Osteoblast (primary cell): ENCODE measurements around the gene TNS4. TPM values are rescaled to one million over a fixed set of nuclear protein-coding genes. Genes with fewer than 3 reads are reported as not detected.

Source experiments
- DNase-seq: peaks from one replicate; pipeline ENCODE4 v3.0.0; 2011; ENCODE audit warnings: low spot score, mixed read lengths; ENCODE audit not compliant: insufficient read length; ENCODE audit errors: missing footprints
- H2AFZ ChIP-seq: 2 replicates; pipeline ENCODE4 v1.6.0; 2011; ENCODE audit warnings: mild to moderate bottlenecking, low read length
- H3K27ac ChIP-seq: 2 replicates; pipeline ENCODE4 v1.5.1; 2011; ENCODE audit warnings: mild to moderate bottlenecking, low read depth, low read length, moderate library complexity
- H3K27me3 ChIP-seq: 2 replicates; pipeline ENCODE4 v1.6.0; 2012; ENCODE audit warnings: mild to moderate bottlenecking, control low read depth, inconsistent platforms, low read length, moderate library complexity; ENCODE audit not compliant: insufficient read depth
- H3K36me3 ChIP-seq: 2 replicates; pipeline ENCODE4 v1.5.1; 2011; ENCODE audit warnings: mild to moderate bottlenecking, low read length, control low read depth, moderate library complexity; ENCODE audit not compliant: insufficient read depth
- H3K4me1 ChIP-seq: 2 replicates; pipeline ENCODE4 v1.5.1; 2011; ENCODE audit warnings: mild to moderate bottlenecking, low read length, control low read depth, moderate library complexity; ENCODE audit not compliant: insufficient read depth
- H3K4me2 ChIP-seq: 2 replicates; pipeline ENCODE4 v1.6.0; 2011; ENCODE audit warnings: mild to moderate bottlenecking, low read length; ENCODE audit not compliant: insufficient read depth
- H3K4me3 ChIP-seq: fragments of 200-600 bp; sonication (generic); 3 replicates; pipeline ENCODE4 v1.5.1; 2012; ENCODE audit warnings: mild to moderate bottlenecking, low read length, inconsistent platforms; ENCODE audit not compliant: insufficient read depth
- H3K79me2 ChIP-seq: 2 replicates; pipeline ENCODE4 v1.6.0; 2012; ENCODE audit warnings: mild to moderate bottlenecking, low read length, control low read depth, inconsistent platforms; ENCODE audit not compliant: insufficient read depth
- H3K9me3 ChIP-seq: 2 replicates; pipeline ENCODE4 v1.5.1; 2011; ENCODE audit warnings: low read depth, low read length, control low read depth
- H4K20me1 ChIP-seq: 2 replicates; pipeline ENCODE4 v1.6.0; 2012; ENCODE audit warnings: mild to moderate bottlenecking, low read length, control low read depth; ENCODE audit not compliant: insufficient read depth
- CTCF ChIP-seq: IDR thresholded peaks from 2 replicates; pipeline ENCODE4 v1.5.1; 2011; ENCODE audit warnings: mild to moderate bottlenecking, low read depth, low read length, moderate library complexity; ENCODE audit errors: extremely low read depth
- total RNA-seq: library from RNA; depleted of rRNA; stranded (reverse); fragments of >200 nt; gene quantifications from 2 replicates; pipeline ENCODE4 v1.2.3, GENCODE V29; 2012

Gene TNS4
- total RNA-seq, 1 donor = under 0.01 TPM

GRCh38 chr17:40517981-40518380, 16.6 kb upstream of the TNS4 start:
- no peak overlapping the region for H2AFZ ChIP-seq
- no peaks in the 10 kb centered on the region for H3K9me3 ChIP-seq
- H4K20me1 ChIP-seq = no peaks in the 10 kb centered on the region
- H3K36me3 ChIP-seq = no peaks in the 10 kb centered on the region
- H3K4me1 ChIP-seq = peaks cover 40% of the 10 kb centered on the region
- H3K79me2 ChIP-seq = no peaks in the 10 kb centered on the region
- no peaks in the 10 kb centered on the region for H3K27me3 ChIP-seq
- no peak for TF ChIP-seq CTCF
- no peak overlapping the region for H3K4me2 ChIP-seq
- no peak overlapping the region for H3K4me3 ChIP-seq
- H3K27ac ChIP-seq = peak overlapping the region; percentile 52
- DNase-seq = no peak

- Histone ChIP-seq H3K4me3 (no peak overlapping the region), H3K9me3 (no peaks in the 10 kb centered on the region), H3K27ac (peak overlapping the region; percentile 44), H3K4me1 (peaks cover 40% of the 10 kb centered on the region), H3K4me2 (no peak overlapping the region), H3K27me3 (no peaks in the 10 kb centered on the region), H4K20me1 (no peaks in the 10 kb centered on the region), H2AFZ (peak overlapping the region; percentile 35), H3K79me2 (no peaks in the 10 kb centered on the region), H3K36me3 (no peaks in the 10 kb centered on the region)
- no peak for TF ChIP-seq CTCF
- no peak for DNase-seq
Observed at GRCh38 chr17:40517286-40517662, 15.9 kb upstream of the TNS4 start.

- Histone ChIP-seq H3K36me3 (no peaks in the 10 kb centered on the region), H3K4me3 (no peak overlapping the region), H3K27ac (peak overlapping the region; percentile 44), H3K27me3 (no peaks in the 10 kb centered on the region), H4K20me1 (no peaks in the 10 kb centered on the region), H3K9me3 (no peaks in the 10 kb centered on the region), H2AFZ (peak overlapping the region; percentile 35), H3K4me2 (peak overlapping the region; percentile 5), H3K79me2 (no peaks in the 10 kb centered on the region), H3K4me1 (peaks cover 40% of the 10 kb centered on the region)
- TF ChIP-seq CTCF = no peak
- no peak for DNase-seq
Observed at GRCh38 chr17:40516581-40517285, 15.3 kb upstream of the TNS4 start.

- Histone ChIP-seq H3K27me3 (no peaks in the 10 kb centered on the region), H3K4me2 (no peak overlapping the region), H4K20me1 (no peaks in the 10 kb centered on the region), H3K4me1 (peaks cover 40% of the 10 kb centered on the region), H3K79me2 (no peaks in the 10 kb centered on the region), H3K9me3 (no peaks in the 10 kb centered on the region), H3K27ac (no peak overlapping the region), H3K36me3 (no peaks in the 10 kb centered on the region), H2AFZ (no peak overlapping the region), H3K4me3 (no peak overlapping the region)
- no peak for DNase-seq
- no peak for TF ChIP-seq CTCF
Observed at GRCh38 chr17:40515491-40516041, 14.1 kb upstream of the TNS4 start.
